Mononuclear cell (primary cell): ENCODE measurements around the gene TMX2. TPM values are rescaled to one million over a fixed set of nuclear protein-coding genes. Genes with fewer than 3 reads are reported as not detected.

Experiments used
- H3K27me3 ChIP-seq: 2 replicates; pipeline ENCODE4 v1.6.0; 2011; ENCODE audit warnings: low read length, control low read depth; ENCODE audit not compliant: insufficient read depth
- H3K4me1 ChIP-seq: 2 replicates; pipeline ENCODE4 v1.5.1; 2011; ENCODE audit warnings: mild to moderate bottlenecking, low read length, control low read depth; ENCODE audit not compliant: insufficient read depth
- H3K4me3 ChIP-seq: 2 replicates; pipeline ENCODE4 v1.5.1; 2011; ENCODE audit warnings: mild to moderate bottlenecking, low read length, moderate library complexity
- H3K9me3 ChIP-seq: 2 replicates; pipeline ENCODE4 v1.5.1; 2011; ENCODE audit warnings: low read depth, mild to moderate bottlenecking, control low read depth, low read length
- total RNA-seq: library from RNA; depleted of rRNA; stranded (reverse); fragments of >200 nt; gene quantifications from one replicate; pipeline ENCODE4 v1.2.3, GENCODE V29; 2012

The TMX2 gene
- total RNA-seq, 1 donor = 31.7 TPM

GRCh38 chr11:57742087-57742452 lies 29.7 kb downstream of the TMX2 start:
- Histone ChIP-seq H3K4me1 (peaks cover 27% of the 10 kb centered on the region), H3K4me3 (peak overlapping the region; percentile 89), H3K9me3 (no peaks in the 10 kb centered on the region), H3K27me3 (no peaks in the 10 kb centered on the region)

GRCh38 chr11:57744357-57744756 lies 32.0 kb downstream of the TMX2 start:
- Histone ChIP-seq H3K4me3 (no peak overlapping the region), H3K27me3 (no peaks in the 10 kb centered on the region), H3K4me1 (peaks cover 27% of the 10 kb centered on the region), H3K9me3 (no peaks in the 10 kb centered on the region)

GRCh38 chr11:57745206-57745605 lies 32.8 kb downstream of the TMX2 start:
- Histone ChIP-seq H3K27me3 (no peaks in the 10 kb centered on the region), H3K9me3 (no peaks in the 10 kb centered on the region), H3K4me3 (no peak overlapping the region), H3K4me1 (peaks cover 27% of the 10 kb centered on the region)

- Histone ChIP-seq H3K4me3 (no peak overlapping the region), H3K4me1 (peaks cover 19% of the 10 kb centered on the region), H3K27me3 (no peaks in the 10 kb centered on the region), H3K9me3 (no peaks in the 10 kb centered on the region)
Observed at GRCh38 chr11:57746920-57747319, 34.5 kb downstream of the TMX2 start.

GRCh38 chr11:57751176-57751575 lies 38.8 kb downstream of the TMX2 start:
- H3K27me3 ChIP-seq = no peaks in the 10 kb centered on the region
- H3K4me1 ChIP-seq = no peaks in the 10 kb centered on the region
- H3K4me3 ChIP-seq = no peak overlapping the region
- H3K9me3 ChIP-seq = no peaks in the 10 kb centered on the region

GRCh38 chr11:57751676-57752253 lies 39.4 kb downstream of the TMX2 start, which contains the start of gene BTBD18:
Gene BTBD18 (minus strand): TSS chr11:57751819. CDS start chr11:57751188, 631 bp downstream.
- no peaks in the 10 kb centered on the region for H3K9me3 ChIP-seq
- no peaks in the 10 kb centered on the region for H3K4me1 ChIP-seq
- no peak within 1 kb of the TSS for H3K4me3 ChIP-seq
- no peaks in the 10 kb centered on the region for H3K27me3 ChIP-seq

- no peak overlapping the region for H3K4me3 ChIP-seq
- H3K27me3 ChIP-seq = no peaks in the 10 kb centered on the region
- H3K9me3 ChIP-seq = no peaks in the 10 kb centered on the region
- no peaks in the 10 kb centered on the region for H3K4me1 ChIP-seq
Observed at GRCh38 chr11:57752954-57753353, 40.6 kb downstream of the TMX2 start.

GRCh38 chr11:57758174-57758573 lies 45.8 kb downstream of the TMX2 start:
- Histone ChIP-seq H3K4me1 (peaks cover 3% of the 10 kb centered on the region), H3K4me3 (no peak overlapping the region), H3K27me3 (no peaks in the 10 kb centered on the region), H3K9me3 (no peaks in the 10 kb centered on the region)

- Histone ChIP-seq H3K9me3 (no peaks in the 10 kb centered on the region), H3K4me1 (peaks cover 16% of the 10 kb centered on the region), H3K27me3 (no peaks in the 10 kb centered on the region), H3K4me3 (peak within 1 kb of the TSS; percentile 55)
Observed at GRCh38 chr11:57761301-57762234, 49.2 kb downstream of the TMX2 start, which contains the start of gene CTNND1. Gene CTNND1 (plus strand): TSS chr11:57761802. CDS start chr11:57791479, 29,677 bp downstream.

- peaks cover 16% of the 10 kb centered on the region for H3K4me1 ChIP-seq
- H3K9me3 ChIP-seq = no peaks in the 10 kb centered on the region
- no peaks in the 10 kb centered on the region for H3K27me3 ChIP-seq
- H3K4me3 ChIP-seq = peak overlapping the region; percentile 55
Observed at GRCh38 chr11:57762235-57762861, 50.0 kb downstream of the TMX2 start.

- Histone ChIP-seq H3K4me1 (peaks cover 16% of the 10 kb centered on the region), H3K4me3 (no peak overlapping the region)
Observed at GRCh38 chr11:57763568-57763967, 51.2 kb downstream of the TMX2 start.

GRCh38 chr11:57764021-57764420 lies 51.6 kb downstream of the TMX2 start:
- no peaks in the 10 kb centered on the region for H3K9me3 ChIP-seq
- no peak overlapping the region for H3K4me3 ChIP-seq
- H3K27me3 ChIP-seq = no peaks in the 10 kb centered on the region
- H3K4me1 ChIP-seq = peaks cover 16% of the 10 kb centered on the region

More at GRCh38 chr11:57763568-57763967, 51.2 kb downstream of the TMX2 start:
- no peaks in the 10 kb centered on the region for H3K9me3 ChIP-seq
- H3K27me3 ChIP-seq = no peaks in the 10 kb centered on the region

GRCh38 chr11:57764566-57764965 lies 52.2 kb downstream of the TMX2 start:
- peaks cover 16% of the 10 kb centered on the region for H3K4me1 ChIP-seq
- no peaks in the 10 kb centered on the region for H3K27me3 ChIP-seq
- H3K9me3 ChIP-seq = no peaks in the 10 kb centered on the region
- H3K4me3 ChIP-seq = no peak overlapping the region

GRCh38 chr11:57764972-57765371 lies 52.6 kb downstream of the TMX2 start:
- H3K4me1 ChIP-seq = peaks cover 16% of the 10 kb centered on the region
- H3K4me3 ChIP-seq = no peak overlapping the region
- H3K9me3 ChIP-seq = no peaks in the 10 kb centered on the region
- no peaks in the 10 kb centered on the region for H3K27me3 ChIP-seq

GRCh38 chr11:57770793-57771192 lies 58.4 kb downstream of the TMX2 start:
- H3K4me3 ChIP-seq = no peak overlapping the region
- no peaks in the 10 kb centered on the region for H3K27me3 ChIP-seq
- peaks cover 16% of the 10 kb centered on the region for H3K4me1 ChIP-seq
- H3K9me3 ChIP-seq = no peaks in the 10 kb centered on the region
